ENCODE results near the gene ZFP92.
A peak's percentile ranks its signal among the peaks of the same experiment; 100 is the strongest.

The ZFP92 gene

GRCh38 chrX:153409414-153410101 is 1.7 kb upstream of the ZFP92 start:
- DNase-seq: no peak

- DNase-seq: no peak
These were observed 899 bp upstream of the ZFP92 start for GRCh38 chrX:153410373-153410772.

- DNase-seq: no peak
These were observed 401 bp upstream of the ZFP92 start for GRCh38 chrX:153410888-153411254.

GRCh38 chrX:153411988-153412574 is 809 bp downstream of the ZFP92 start:
- DNase-seq: no peak

- DNase-seq: no peak
These were observed 1.8 kb downstream of the ZFP92 start for GRCh38 chrX:153412746-153413720.

GRCh38 chrX:153413731-153414130 is 2.5 kb downstream of the ZFP92 start:
- DNase-seq: no peak

GRCh38 chrX:153414856-153415510 is 3.7 kb downstream of the ZFP92 start:
- DNase-seq: peak; percentile 75

- no peak for DNase-seq
These were observed 5.6 kb downstream of the ZFP92 start for GRCh38 chrX:153416781-153417450.

- no peak for DNase-seq
These were observed 6.4 kb downstream of the ZFP92 start for GRCh38 chrX:153417637-153418036.

- no peak for DNase-seq
These were observed 9.8 kb downstream of the ZFP92 start for GRCh38 chrX:153420851-153421599.

- DNase-seq: no peak
These were observed 10.6 kb downstream of the ZFP92 start for GRCh38 chrX:153421856-153422255.

GRCh38 chrX:153423652-153424051 is 12.4 kb downstream of the ZFP92 start:
- no peak for DNase-seq

- DNase-seq: no peak
These were observed 14.9 kb downstream of the ZFP92 start for GRCh38 chrX:153426204-153426603.

GRCh38 chrX:153430796-153431195 is 19.5 kb downstream of the ZFP92 start:
- no peak for DNase-seq

- DNase-seq: no peak
These were observed 21.9 kb downstream of the ZFP92 start for GRCh38 chrX:153433161-153433680.

- no peak for DNase-seq
These were observed 22.6 kb downstream of the ZFP92 start for GRCh38 chrX:153433781-153434285.

GRCh38 chrX:153434801-153435200 is 23.5 kb downstream of the ZFP92 start:
- DNase-seq: no peak

- DNase-seq: no peak
These were observed 24.6 kb downstream of the ZFP92 start for GRCh38 chrX:153435845-153436244.

- peak; percentile 40 for DNase-seq
These were observed 27.3 kb downstream of the ZFP92 start for GRCh38 chrX:153438532-153438931.

GRCh38 chrX:153439977-153440376 is 28.7 kb downstream of the ZFP92 start:
- no peak for DNase-seq

- DNase-seq: no peak
These were observed 29.4 kb downstream of the ZFP92 start for GRCh38 chrX:153440556-153441135.
